Measurements from ENCODE around the gene ZNF761.
"Not testable (repeated sequence)": the region's sequence is repeated elsewhere in the genome, so short reads cannot be mapped to it uniquely, and the experiment has no call there.

DNA sequence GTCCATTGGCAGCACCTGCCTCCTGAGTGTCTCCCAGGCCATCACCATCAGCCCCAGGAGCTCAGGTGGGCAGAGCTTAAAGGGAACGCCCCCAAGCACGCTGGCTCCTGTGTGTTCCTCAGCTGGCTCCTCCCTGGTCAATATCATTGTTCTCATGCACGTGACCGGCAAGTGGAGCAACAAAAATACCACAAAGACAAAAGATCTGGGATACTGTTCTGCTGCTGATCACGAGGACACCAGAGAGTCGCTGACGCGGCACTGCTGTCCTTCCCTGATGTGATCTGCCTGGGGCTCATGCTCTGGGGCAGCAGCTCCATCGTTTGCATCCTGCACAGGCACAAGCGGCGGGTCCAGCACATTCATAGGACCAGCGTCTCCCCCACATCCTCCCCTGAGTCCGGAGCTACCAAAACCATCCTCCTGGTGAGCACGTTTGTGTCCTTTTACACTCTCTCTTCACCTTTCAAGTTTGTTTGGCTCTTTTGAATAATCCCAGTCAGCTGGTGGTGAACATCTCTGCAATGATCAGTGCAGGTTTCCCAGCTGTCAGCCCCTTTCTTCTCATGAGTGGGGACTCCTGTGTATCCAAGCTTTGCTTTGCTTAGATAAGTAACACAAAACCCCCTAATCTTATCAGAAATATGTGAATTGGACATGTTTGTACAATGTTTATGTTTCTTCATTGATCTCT lies 72.0 kb downstream of the ZNF761 start:
- TF ChIP-seq, protein P1, sequence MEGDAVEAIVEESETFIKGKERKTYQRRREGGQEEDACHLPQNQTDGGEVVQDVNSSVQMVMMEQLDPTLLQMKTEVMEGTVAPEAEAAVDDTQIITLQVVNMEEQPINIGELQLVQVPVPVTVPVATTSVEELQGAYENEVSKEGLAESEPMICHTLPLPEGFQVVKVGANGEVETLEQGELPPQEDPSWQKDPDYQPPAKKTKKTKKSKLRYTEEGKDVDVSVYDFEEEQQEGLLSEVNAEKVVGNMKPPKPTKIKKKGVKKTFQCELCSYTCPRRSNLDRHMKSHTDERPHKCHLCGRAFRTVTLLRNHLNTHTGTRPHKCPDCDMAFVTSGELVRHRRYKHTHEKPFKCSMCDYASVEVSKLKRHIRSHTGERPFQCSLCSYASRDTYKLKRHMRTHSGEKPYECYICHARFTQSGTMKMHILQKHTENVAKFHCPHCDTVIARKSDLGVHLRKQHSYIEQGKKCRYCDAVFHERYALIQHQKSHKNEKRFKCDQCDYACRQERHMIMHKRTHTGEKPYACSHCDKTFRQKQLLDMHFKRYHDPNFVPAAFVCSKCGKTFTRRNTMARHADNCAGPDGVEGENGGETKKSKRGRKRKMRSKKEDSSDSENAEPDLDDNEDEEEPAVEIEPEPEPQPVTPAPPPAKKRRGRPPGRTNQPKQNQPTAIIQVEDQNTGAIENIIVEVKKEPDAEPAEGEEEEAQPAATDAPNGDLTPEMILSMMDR (IDR thresholded peaks at IDR 0.05): not testable (repeated sequence)
- TF ChIP-seq POLR2A (IDR thresholded peaks at IDR 0.05): not testable (repeated sequence)
